Kidney glomerular epithelial cell (primary cell): Measurements from ENCODE around the gene LDAH.
"Not testable (repeated sequence)": the region's sequence is repeated elsewhere in the genome, so short reads cannot be mapped to it uniquely, and the experiment has no call there.

Source experiments
- DNase-seq: peaks from one replicate; lab custom pipeline; 2025; lab: John Stamatoyannopoulos, UW

Gene LDAH

GRCh38 chr2:20822535-20823490 is at the start of gene LDAH:
TSS of gene LDAH (minus strand) at chr2:20823101. CDS start at chr2:20801463, 21,638 bp downstream.
- DNase-seq: peak; percentile 74

DNA sequence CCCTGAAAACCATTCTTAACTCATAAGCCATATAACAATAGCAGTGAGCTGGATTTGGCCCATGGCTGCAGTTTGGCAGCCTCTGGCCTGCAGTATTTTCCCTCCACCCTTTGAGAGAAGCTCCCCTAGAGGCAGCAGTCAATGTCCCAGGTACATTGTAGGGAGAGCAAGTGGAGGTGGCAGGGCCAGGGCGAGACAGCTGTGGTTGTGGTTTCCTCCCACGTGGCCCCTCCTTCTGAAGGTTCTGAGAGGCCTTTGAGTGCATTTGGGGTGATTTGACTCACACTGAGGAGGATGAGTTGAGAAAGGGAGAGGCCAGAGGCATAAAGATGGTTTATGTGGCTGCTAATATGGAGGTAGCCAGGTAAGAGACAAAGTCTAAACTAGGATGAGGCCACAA is 45.5 kb upstream of the LDAH start:
- no peak for DNase-seq

DNA sequence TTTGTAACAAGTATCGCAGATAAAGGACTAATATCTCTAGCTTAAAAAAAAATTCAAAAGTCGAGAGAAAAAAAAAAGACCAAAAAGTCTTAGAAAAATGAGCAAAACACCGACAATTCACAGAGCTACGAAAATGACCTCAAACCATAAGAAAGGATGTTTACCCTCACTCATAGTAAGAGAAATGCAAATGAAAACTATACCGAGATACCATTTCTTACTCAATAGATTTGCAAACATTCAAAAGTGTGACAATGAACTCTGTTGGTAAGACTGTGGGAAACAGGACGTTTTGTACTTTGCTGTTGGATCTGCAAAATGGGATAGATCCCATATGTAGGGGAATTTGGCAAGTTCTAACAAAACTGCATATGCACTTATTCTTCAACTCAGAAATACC is 39.9 kb upstream of the LDAH start:
- DNase-seq: no peak

- DNase-seq: no peak
Measured at GRCh38 chr2:20855456-20855855, 32.6 kb upstream of the LDAH start.

DNA sequence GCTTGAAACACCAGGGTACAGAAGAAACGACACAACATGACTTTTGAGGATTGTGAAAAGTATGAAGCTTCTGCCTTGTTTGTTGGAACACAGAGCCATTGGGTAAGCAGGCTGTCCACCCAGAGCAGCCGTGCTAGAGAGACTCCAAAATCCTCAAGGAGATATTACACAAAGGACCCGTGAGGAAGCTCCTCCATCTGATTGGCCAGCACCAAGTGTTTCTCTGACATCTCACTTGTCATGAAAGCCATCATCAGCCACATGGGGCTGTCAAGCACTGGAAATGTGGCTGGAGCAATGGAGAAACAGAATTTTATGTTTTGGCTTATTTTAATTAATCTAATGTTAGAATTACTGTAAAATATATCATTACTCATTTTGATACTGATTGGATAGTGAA is 29.8 kb upstream of the LDAH start:
- no peak for DNase-seq

GRCh38 chr2:20852139-20852538 is 29.2 kb upstream of the LDAH start:
- no peak for DNase-seq

DNA sequence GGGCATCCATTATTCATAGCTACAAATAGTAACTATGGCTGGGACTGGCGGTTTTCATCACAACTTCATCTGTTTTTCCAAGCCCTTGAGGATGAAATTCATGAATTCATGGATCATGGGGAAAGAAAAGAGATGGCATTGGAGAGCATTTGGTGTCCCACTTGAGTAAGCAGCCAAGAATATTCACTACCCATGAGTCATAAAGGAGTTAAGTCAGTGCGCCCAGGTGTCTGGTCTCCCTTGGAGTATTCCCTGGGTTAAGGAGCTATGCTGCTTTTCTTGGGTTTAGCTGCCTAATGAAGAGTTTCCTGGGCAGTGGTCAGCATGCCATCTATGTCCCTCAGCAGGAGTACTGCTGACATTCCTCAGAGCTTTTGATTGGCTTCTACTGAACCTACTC is 21.3 kb upstream of the LDAH start:
- no peak for DNase-seq

- DNase-seq: no peak
Measured at GRCh38 chr2:20839052-20839451, 16.2 kb upstream of the LDAH start.

- no peak for DNase-seq
Measured at GRCh38 chr2:20838016-20838415, 15.1 kb upstream of the LDAH start.

DNA sequence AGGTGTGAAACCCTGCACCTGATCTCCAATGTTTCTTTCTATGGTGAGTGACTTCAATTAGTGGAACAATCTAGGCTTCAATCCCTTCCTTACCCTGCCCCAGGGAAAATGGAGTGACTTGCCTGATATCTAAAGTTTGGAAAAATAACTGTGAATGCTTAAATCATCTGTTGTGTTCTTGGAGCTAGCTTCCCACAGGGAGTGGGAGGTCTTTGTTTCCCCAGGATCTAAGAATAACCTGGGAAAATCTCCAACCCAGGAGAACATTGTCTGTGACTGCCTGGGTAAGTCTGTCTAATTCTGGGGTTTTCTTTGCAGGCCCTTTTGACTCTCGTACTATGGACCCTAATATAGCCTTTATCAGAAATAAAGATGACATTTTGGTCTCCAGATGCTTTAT is 13.6 kb upstream of the LDAH start:
- no peak for DNase-seq

GRCh38 chr2:20834331-20834730 is 11.4 kb upstream of the LDAH start:
- DNase-seq: no peak

DNA sequence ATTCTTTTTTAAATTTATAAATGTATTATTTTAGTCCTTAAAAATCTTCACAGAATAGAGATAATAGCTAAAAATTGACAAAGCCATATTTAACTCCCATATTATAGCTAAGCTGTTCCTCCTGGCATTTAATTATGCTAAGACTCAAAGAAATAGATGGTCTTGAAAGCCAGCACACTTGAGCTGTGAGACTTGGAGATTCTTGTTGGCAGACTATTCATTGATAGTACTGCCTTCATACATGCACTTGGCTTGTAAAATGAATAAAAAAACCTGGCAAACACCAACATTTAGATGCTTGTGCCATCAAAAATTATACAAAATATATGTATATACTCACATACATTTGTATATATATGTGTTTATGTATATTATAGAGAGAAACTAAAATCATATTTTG is 9.7 kb upstream of the LDAH start:
- no peak for DNase-seq

- DNase-seq: no peak
Measured at GRCh38 chr2:20829861-20830260, 7.0 kb upstream of the LDAH start.

DNA sequence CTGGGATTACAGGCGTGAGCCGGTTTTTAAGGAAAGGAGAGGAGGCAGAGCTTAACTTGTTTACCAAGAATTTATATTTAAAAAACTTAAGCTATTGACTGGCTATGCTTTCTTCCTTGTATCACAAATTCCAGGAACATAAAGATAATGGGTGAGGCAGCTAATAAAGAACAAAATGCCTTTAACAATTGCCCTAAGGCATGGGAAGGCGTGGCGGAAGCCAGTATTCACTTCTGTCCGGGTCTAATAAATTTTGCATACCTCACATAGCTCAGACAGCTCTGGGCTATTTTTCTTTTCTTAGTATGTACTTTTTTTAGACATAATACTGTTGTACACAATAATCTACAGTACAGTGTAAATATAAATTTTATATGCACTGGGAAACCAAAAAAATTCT is 1.0 kb upstream of the LDAH start:
- DNase-seq: no peak

- no peak for DNase-seq
Measured at GRCh38 chr2:20818820-20819219, 4.1 kb downstream of the LDAH start.

- DNase-seq: no peak
Measured at GRCh38 chr2:20815216-20815615, 7.7 kb downstream of the LDAH start.

DNA sequence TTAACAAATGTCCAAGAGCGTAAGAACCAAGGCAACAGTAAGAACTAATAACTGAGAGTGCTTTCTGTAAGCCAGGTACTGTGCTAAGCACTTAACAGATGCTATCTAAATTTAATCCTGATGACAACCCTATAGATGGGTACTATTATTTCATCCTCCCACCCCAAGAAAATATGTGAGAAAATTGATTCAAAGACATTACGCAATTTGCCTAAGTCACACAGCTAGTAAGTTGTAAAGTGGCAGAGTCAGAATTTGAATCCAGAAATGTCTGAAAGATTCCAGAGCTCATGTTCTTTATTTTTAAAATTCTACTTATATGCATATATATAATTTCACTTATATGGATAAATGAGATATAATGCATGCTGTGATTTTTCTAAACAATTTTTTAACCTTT is 10.1 kb downstream of the LDAH start:
- no peak for DNase-seq

- no peak for DNase-seq
Measured at GRCh38 chr2:20806286-20806685, 16.6 kb downstream of the LDAH start.

DNA sequence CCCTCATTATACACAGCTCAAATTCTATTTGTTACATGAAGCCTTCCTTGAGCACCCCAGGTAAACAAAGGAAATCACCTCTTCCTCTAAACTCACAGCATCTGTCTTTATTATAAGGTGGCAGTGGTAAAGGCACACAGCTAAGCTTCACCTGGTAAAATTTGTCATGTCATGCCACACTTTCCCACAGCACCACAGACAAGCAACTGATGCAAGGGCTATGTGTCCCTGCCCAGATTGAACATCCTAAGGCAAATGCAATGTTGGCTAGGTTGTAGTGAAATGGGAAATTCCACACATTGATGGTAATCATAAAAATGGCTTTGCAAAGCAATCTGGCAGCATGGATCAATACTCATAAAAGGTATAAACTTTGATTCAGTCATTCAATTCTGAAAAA is 18.9 kb downstream of the LDAH start:
- no peak for DNase-seq

DNA sequence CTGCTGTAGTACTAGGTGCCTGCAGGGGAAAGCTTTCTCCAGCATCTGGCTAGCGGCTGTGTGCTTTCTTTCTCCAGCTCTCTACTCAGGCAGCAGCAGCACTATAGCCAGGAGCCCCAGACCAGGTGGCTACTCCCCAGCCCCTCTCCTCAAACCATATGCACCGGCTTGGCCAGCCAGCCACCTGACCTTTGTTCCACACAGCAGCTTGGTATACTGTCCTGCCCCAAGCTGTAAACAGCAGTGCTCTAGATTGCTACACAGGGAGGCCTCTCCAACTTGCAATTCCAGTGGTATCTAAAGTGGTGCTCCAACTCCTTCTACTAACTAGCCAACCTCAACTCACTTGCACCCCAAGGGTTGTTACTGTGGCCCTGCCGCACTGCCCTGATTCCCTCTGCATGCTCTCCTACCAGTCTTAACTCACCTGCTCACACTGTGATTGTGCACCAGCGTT is 19.6 kb downstream of the LDAH start:
- DNase-seq: no peak

- DNase-seq: no peak
Measured at GRCh38 chr2:20797096-20797495, 25.8 kb downstream of the LDAH start.

DNA sequence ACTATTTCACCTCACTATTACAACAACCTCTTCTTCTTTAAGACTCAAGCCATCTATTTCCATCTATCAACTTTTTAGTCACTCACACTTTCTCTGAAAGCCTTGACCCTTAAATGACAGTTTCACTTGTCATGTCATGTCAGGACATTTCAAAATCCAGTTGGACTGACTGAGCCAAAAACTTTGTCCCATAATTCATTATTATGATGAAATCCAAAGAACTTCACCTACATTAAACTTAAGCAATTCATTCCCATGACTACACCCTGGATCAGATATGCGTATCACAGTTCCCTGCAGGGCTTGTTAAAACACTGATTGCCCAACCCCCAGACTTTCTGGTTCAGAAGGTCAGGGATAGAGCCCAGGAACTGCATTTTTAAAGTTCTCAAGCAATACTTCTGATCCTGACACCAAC is 26.5 kb downstream of the LDAH start:
- no peak for DNase-seq

DNA sequence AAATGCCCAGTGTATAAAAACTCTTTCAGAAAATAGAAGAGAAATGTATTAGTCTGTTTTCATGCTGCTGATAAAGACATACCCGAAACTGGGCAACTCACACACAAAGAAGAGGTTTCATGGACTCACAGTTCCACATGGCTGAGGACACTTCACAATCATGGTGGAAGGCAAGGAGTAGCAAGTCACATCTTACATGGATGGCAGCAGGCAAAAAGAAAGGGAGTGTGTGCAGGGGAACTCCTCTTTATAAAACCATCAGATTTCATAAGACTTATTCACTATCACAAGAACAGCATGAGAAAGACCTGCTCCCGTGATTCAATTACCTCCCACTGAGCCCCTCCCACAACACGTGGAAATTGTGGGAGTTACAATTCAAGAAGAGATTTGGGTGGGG is 29.0 kb downstream of the LDAH start:
- DNase-seq: not testable (repeated sequence)
